ENCODE measurements around the gene DLG2.

The DLG2 gene

DNA sequence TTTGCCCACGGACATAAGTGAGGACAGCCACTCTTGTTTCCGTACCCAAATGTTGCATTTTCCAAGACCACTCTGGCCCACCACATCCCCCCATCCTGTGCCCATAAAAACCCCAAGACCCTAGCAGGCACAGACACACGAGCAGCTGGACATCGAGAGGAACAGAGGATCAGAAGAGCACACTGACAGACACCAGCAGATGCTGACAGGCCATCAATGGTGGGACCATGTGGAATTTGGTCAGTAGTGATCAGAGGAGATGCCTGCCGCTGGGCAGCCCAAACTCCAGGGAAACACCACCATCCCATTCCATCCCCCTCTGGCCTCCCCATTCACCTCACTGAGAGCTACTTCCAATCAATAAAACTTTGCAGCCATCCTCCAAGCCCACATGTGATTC is 87.0 kb downstream of the DLG2 start:
- TF ChIP-seq, protein P1, sequence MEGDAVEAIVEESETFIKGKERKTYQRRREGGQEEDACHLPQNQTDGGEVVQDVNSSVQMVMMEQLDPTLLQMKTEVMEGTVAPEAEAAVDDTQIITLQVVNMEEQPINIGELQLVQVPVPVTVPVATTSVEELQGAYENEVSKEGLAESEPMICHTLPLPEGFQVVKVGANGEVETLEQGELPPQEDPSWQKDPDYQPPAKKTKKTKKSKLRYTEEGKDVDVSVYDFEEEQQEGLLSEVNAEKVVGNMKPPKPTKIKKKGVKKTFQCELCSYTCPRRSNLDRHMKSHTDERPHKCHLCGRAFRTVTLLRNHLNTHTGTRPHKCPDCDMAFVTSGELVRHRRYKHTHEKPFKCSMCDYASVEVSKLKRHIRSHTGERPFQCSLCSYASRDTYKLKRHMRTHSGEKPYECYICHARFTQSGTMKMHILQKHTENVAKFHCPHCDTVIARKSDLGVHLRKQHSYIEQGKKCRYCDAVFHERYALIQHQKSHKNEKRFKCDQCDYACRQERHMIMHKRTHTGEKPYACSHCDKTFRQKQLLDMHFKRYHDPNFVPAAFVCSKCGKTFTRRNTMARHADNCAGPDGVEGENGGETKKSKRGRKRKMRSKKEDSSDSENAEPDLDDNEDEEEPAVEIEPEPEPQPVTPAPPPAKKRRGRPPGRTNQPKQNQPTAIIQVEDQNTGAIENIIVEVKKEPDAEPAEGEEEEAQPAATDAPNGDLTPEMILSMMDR (IDR thresholded peaks at IDR 0.05): no peak
- no peak for TF ChIP-seq ZFX (IDR thresholded peaks at IDR 0.05; ENCODE audit: borderline replicate concordance)
- no peak overlapping the region for H3K27ac ChIP-seq

DNA sequence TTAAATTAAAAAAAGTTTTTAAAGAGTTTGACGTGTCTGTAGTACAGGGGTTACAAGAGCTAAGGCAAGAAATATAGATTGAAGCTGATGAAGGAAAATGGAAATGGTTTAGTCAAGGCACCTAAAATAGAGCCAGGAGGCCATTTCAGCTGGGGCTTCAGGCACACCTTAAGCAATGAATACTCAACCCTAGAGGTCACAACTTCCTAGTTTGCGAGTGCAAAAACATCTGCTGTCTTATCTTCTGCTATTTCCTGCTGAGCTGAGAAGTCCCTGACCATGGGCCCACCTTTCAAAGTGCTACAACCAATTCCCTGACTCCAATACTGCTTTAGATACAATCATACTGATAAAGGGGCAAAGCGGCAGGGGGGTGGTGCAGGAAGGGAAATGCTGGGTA is 87.4 kb downstream of the DLG2 start:
- H3K27ac ChIP-seq: no peak overlapping the region
- no peak for TF ChIP-seq ZFX (IDR thresholded peaks at IDR 0.05; ENCODE audit: borderline replicate concordance)
- TF ChIP-seq, protein P1 (IDR thresholded peaks at IDR 0.05): no peak

DNA sequence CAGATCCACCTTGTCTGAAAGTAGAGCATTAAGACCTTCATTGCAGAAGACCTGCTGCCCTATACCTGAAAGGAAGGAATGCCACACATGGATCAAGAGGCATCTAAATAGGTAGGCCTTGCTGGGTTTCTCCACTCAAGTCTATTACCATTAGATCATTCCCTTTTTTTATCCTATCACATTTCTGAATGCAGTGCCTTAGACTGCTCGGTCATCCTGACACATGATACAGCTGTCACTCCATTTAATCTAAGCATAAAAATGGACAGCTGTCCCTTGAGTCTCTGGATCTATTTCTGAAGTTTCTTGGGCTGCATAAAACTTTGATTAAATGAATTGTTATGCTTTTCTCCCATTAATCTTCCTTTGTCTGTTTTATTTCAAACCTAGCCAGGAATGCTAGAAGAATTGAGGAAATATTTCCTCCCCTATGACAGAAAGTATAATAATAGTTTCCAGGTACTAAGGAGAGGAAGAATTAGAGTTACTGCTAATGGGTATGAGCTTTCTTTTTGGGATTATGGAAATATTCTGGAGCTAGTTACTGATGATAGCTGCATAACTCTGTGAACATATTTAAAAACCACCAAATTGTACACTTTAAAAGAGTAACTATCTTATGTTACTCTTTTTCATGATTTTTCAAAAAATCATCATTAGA is 88.0 kb downstream of the DLG2 start:
- no peak overlapping the region for H3K27ac ChIP-seq
- TF ChIP-seq, protein P1 (IDR thresholded peaks at IDR 0.05): no peak
- no peak for TF ChIP-seq ZFX (IDR thresholded peaks at IDR 0.05; ENCODE audit: borderline replicate concordance)

DNA sequence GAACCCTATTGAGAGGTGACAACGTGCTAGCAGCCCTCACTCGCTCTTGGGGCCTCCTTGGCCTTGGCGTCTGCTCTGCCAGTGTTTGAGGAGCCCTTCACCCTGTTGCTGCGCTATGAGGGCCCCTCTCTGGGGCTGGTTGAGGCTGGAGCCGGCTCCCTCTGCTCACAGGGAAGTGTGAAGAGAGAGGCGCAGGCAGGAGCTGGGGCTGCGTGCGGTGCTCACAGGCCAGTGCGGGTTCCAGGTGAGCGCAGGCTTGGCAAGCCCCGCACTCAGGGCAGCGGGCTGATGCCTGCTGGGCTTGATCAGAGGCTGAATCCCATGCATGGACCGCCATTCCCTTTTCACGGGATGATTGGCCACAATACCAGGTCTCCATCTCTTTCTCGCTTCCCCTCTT is 90.7 kb downstream of the DLG2 start:
- H3K27ac ChIP-seq: no peak overlapping the region
- no peak for TF ChIP-seq ZFX (IDR thresholded peaks at IDR 0.05; ENCODE audit: borderline replicate concordance)
- TF ChIP-seq, protein P1 (IDR thresholded peaks at IDR 0.05): no peak

DNA sequence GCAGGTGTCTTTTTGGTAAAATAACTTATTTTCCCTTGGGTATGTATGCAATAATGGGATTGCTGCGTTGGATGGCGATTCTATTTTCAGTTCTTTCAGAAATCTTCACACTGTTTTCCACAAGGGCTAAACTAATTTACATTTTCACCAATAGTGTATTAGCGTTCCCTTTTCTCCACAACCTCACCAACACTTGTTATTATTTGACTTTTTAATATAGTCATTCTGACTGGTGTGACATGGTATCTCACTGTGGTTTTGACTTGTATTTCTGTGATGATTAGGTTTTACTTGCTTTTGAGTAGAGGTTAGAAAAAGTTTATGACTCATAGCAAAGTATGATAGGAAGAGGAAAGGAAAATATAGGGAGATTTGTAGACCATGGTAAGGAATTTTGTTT is 92.3 kb downstream of the DLG2 start:
- no peak for TF ChIP-seq ZFX (IDR thresholded peaks at IDR 0.05; ENCODE audit: borderline replicate concordance)
- TF ChIP-seq, protein P1 (IDR thresholded peaks at IDR 0.05): no peak
- no peak overlapping the region for H3K27ac ChIP-seq

DNA sequence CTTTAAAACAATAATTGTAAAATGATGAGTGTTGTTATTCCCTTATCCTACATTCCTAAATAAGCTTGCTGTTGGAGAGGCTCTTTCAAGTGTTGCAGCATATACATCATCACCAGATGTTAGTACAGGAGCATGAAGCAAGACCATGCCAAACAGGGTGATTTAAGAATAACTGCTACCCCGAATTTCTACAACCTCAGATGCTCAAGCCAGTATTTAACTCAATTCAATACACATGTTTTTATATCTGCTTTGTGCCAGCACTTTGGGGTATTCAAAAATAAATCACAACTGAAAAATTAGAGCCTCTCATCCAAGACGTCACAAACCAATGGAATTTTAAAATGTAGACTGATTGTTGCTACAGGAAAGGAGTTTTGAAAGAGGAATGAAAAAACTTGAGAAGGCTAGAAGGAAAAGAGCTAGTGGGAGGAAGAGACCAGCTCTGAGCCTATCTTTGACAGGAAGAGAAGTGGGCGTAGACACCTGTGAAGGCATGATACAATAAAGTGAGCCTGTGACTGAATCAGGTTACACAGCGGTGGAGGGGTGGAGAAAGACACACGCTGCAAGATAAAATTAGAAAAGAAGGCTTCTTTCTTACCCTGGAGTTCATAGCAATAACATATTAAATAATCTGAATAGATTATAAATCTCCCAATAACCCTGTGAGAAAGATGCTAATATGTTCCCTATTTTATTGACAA is 95.8 kb downstream of the DLG2 start:
- TF ChIP-seq ZFX (IDR thresholded peaks at IDR 0.05; ENCODE audit: borderline replicate concordance): no peak
- TF ChIP-seq, protein P1 (IDR thresholded peaks at IDR 0.05): no peak
- H3K27ac ChIP-seq: no peak overlapping the region

DNA sequence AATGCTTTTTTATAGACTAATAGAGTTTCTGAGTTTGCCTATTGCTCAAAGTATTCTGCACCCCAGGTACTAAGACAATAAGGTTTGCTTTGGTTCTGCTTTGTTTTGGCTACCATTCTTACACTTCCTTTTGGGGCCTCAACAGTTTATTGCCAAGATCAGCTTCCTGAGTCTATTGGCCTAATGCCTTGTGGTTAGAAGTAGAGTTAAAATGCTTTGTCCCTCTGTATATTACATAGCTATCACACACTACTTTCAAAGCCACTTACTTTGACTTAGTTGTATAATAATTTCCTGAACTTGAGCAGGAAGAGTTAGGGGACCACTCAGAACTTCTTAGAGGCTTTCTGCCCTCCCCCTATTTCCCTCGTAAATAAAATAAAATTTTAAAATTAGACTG is 96.5 kb downstream of the DLG2 start:
- TF ChIP-seq, protein P1 (IDR thresholded peaks at IDR 0.05): no peak
- no peak for TF ChIP-seq ZFX (IDR thresholded peaks at IDR 0.05; ENCODE audit: borderline replicate concordance)
- H3K27ac ChIP-seq: no peak overlapping the region

All from 22Rv1 (cell line).